ENCODE measurements around the gene MCCC2. TPM values are rescaled to one million over a fixed set of nuclear protein-coding genes. Genes with fewer than 3 reads are reported as not detected.
"Not testable (repeated sequence)": the region's sequence is repeated elsewhere in the genome, so short reads cannot be mapped to it uniquely, and the experiment has no call there.

The MCCC2 gene
- total RNA-seq, 1 donor from 2014 or later = 19.8 TPM

- H3K27me3 ChIP-seq (ENCODE audit: control insufficient read depth in 3 of 3, insufficient read depth in 3 of 3, low read length in 3 of 3) = no peaks in the 10 kb centered on the region
- no peaks in the 10 kb centered on the region for H3K9me3 ChIP-seq (ENCODE audit: control insufficient read depth in 3 of 3, low read length in 3 of 3)
- no peaks in the 10 kb centered on the region for H3K4me1 ChIP-seq (ENCODE audit: control insufficient read depth in 3 of 3, insufficient read depth in 3 of 3, low read length in 3 of 3)
- no peak overlapping the region for H3K27ac ChIP-seq (ENCODE audit: low read depth, low read length)
- peaks cover 24 to 36% (median 32%) of the 10 kb centered on the region in 3 donors for H3K36me3 ChIP-seq (ENCODE audit: control insufficient read depth in 3 of 3, insufficient read depth in 3 of 3, low read length in 3 of 3)
- no peak overlapping the region for H3K4me3 ChIP-seq (ENCODE audit: low read length in 3 of 3)
- H3K9ac ChIP-seq (ENCODE audit: low read depth in 1 of 3, low read length in 3 of 3) = no peak overlapping the region
Observed at GRCh38 chr5:71652349-71652748, 65.2 kb downstream of the MCCC2 start.

- Histone ChIP-seq H3K27ac (ENCODE audit: low read depth, low read length) (no peak overlapping the region), H3K27me3 (ENCODE audit: control insufficient read depth in 3 of 3, insufficient read depth in 3 of 3, low read length in 3 of 3) (no peaks in the 10 kb centered on the region), H3K4me1 (ENCODE audit: control insufficient read depth in 3 of 3, insufficient read depth in 3 of 3, low read length in 3 of 3) (no peaks in the 10 kb centered on the region), H3K9me3 (ENCODE audit: control insufficient read depth in 3 of 3, low read length in 3 of 3) (no peaks in the 10 kb centered on the region), H3K4me3 (ENCODE audit: low read length in 3 of 3) (no peak overlapping the region), H3K36me3 (ENCODE audit: control insufficient read depth in 3 of 3, insufficient read depth in 3 of 3, low read length in 3 of 3) (peaks cover 23 to 41% (median 36%) of the 10 kb centered on the region in 3 donors), H3K9ac (ENCODE audit: low read depth in 1 of 3, low read length in 3 of 3) (no peak overlapping the region)
Observed at GRCh38 chr5:71652803-71653543, 65.8 kb downstream of the MCCC2 start.

- peaks cover 0 to 21% (median 16%) of the 10 kb centered on the region in 3 donors for H3K36me3 ChIP-seq (ENCODE audit: control insufficient read depth in 3 of 3, insufficient read depth in 3 of 3, low read length in 3 of 3)
- H3K4me1 ChIP-seq (ENCODE audit: control insufficient read depth in 3 of 3, insufficient read depth in 3 of 3, low read length in 3 of 3) = no peaks in the 10 kb centered on the region
- no peaks in the 10 kb centered on the region for H3K27me3 ChIP-seq (ENCODE audit: control insufficient read depth in 3 of 3, insufficient read depth in 3 of 3, low read length in 3 of 3)
- H3K9ac ChIP-seq (ENCODE audit: low read depth in 1 of 3, low read length in 3 of 3) = no peak overlapping the region
- no peak overlapping the region for H3K27ac ChIP-seq (ENCODE audit: low read depth, low read length)
- H3K9me3 ChIP-seq (ENCODE audit: control insufficient read depth in 3 of 3, low read length in 3 of 3) = no peaks in the 10 kb centered on the region
- no peak overlapping the region for H3K4me3 ChIP-seq (ENCODE audit: low read length in 3 of 3)
Observed at GRCh38 chr5:71658916-71659662, 71.9 kb downstream of the MCCC2 start.

- Histone ChIP-seq H3K27ac (ENCODE audit: low read depth, low read length) (no peak overlapping the region), H3K4me3 (ENCODE audit: low read length in 3 of 3) (no peak overlapping the region), H3K9me3 (ENCODE audit: control insufficient read depth in 3 of 3, low read length in 3 of 3) (no peaks in the 10 kb centered on the region), H3K4me1 (ENCODE audit: control insufficient read depth in 3 of 3, insufficient read depth in 3 of 3, low read length in 3 of 3) (no peaks in the 10 kb centered on the region), H3K27me3 (ENCODE audit: control insufficient read depth in 3 of 3, insufficient read depth in 3 of 3, low read length in 3 of 3) (no peaks in the 10 kb centered on the region), H3K36me3 (ENCODE audit: control insufficient read depth in 3 of 3, insufficient read depth in 3 of 3, low read length in 3 of 3) (peaks cover 0 to 10% (median 6%) of the 10 kb centered on the region in 3 donors), H3K9ac (ENCODE audit: low read depth in 1 of 3, low read length in 3 of 3) (no peak overlapping the region)
Observed at GRCh38 chr5:71662381-71662780, 75.2 kb downstream of the MCCC2 start.

- Histone ChIP-seq H3K4me1 (ENCODE audit: control insufficient read depth in 3 of 3, insufficient read depth in 3 of 3, low read length in 3 of 3) (no peaks in the 10 kb centered on the region), H3K36me3 (ENCODE audit: control insufficient read depth in 3 of 3, insufficient read depth in 3 of 3, low read length in 3 of 3) (no peaks in the 10 kb centered on the region), H3K27ac (ENCODE audit: low read depth, low read length) (no peak overlapping the region), H3K9me3 (ENCODE audit: control insufficient read depth in 3 of 3, low read length in 3 of 3) (no peaks in the 10 kb centered on the region), H3K27me3 (ENCODE audit: control insufficient read depth in 3 of 3, insufficient read depth in 3 of 3, low read length in 3 of 3) (no peaks in the 10 kb centered on the region), H3K4me3 (ENCODE audit: low read length in 3 of 3) (no peak overlapping the region), H3K9ac (ENCODE audit: low read depth in 1 of 3, low read length in 3 of 3) (no peak overlapping the region)
Observed at GRCh38 chr5:71663191-71663969, 76.2 kb downstream of the MCCC2 start.

- H3K4me1 ChIP-seq (ENCODE audit: control insufficient read depth in 3 of 3, insufficient read depth in 3 of 3, low read length in 3 of 3); H3K27me3 ChIP-seq (ENCODE audit: control insufficient read depth in 3 of 3, insufficient read depth in 3 of 3, low read length in 3 of 3); H3K27ac ChIP-seq (ENCODE audit: low read depth, low read length); H3K36me3 ChIP-seq (ENCODE audit: control insufficient read depth in 3 of 3, insufficient read depth in 3 of 3, low read length in 3 of 3); H3K9ac ChIP-seq (ENCODE audit: low read depth in 1 of 3, low read length in 3 of 3); H3K9me3 ChIP-seq (ENCODE audit: control insufficient read depth in 3 of 3, low read length in 3 of 3); H3K4me3 ChIP-seq (ENCODE audit: low read length in 3 of 3): not testable (repeated sequence)
Observed at GRCh38 chr5:71664615-71665014, 77.5 kb downstream of the MCCC2 start.

- Histone ChIP-seq H3K9me3 (ENCODE audit: control insufficient read depth in 3 of 3, low read length in 3 of 3) (no peaks in the 10 kb centered on the region), H3K27ac (ENCODE audit: low read depth, low read length) (no peak overlapping the region), H3K4me1 (ENCODE audit: control insufficient read depth in 3 of 3, insufficient read depth in 3 of 3, low read length in 3 of 3) (no peaks in the 10 kb centered on the region), H3K36me3 (ENCODE audit: control insufficient read depth in 3 of 3, insufficient read depth in 3 of 3, low read length in 3 of 3) (no peaks in the 10 kb centered on the region), H3K9ac (ENCODE audit: low read depth in 1 of 3, low read length in 3 of 3) (no peak overlapping the region), H3K4me3 (ENCODE audit: low read length in 3 of 3) (no peak overlapping the region), H3K27me3 (ENCODE audit: control insufficient read depth in 3 of 3, insufficient read depth in 3 of 3, low read length in 3 of 3) (no peaks in the 10 kb centered on the region)
Observed at GRCh38 chr5:71666321-71666720, 79.2 kb downstream of the MCCC2 start.

GRCh38 chr5:71677977-71678376 lies 90.8 kb downstream of the MCCC2 start:
- peaks cover 0 to 4% (median 3%) of the 10 kb centered on the region in 3 donors for H3K27me3 ChIP-seq (ENCODE audit: control insufficient read depth in 3 of 3, insufficient read depth in 3 of 3, low read length in 3 of 3)
- H3K4me1 ChIP-seq (ENCODE audit: control insufficient read depth in 3 of 3, insufficient read depth in 3 of 3, low read length in 3 of 3) = no peaks in the 10 kb centered on the region
- no peak overlapping the region for H3K9ac ChIP-seq (ENCODE audit: low read depth in 1 of 3, low read length in 3 of 3)
- no peak overlapping the region for H3K27ac ChIP-seq (ENCODE audit: low read depth, low read length)
- no peak overlapping the region for H3K4me3 ChIP-seq (ENCODE audit: low read length in 3 of 3)
- H3K9me3 ChIP-seq (ENCODE audit: control insufficient read depth in 3 of 3, low read length in 3 of 3) = no peaks in the 10 kb centered on the region
- H3K36me3 ChIP-seq (ENCODE audit: control insufficient read depth in 3 of 3, insufficient read depth in 3 of 3, low read length in 3 of 3) = no peaks in the 10 kb centered on the region

GRCh38 chr5:71679714-71680113 lies 92.6 kb downstream of the MCCC2 start:
- Histone ChIP-seq H3K9me3 (ENCODE audit: control insufficient read depth in 3 of 3, low read length in 3 of 3) (no peaks in the 10 kb centered on the region), H3K9ac (ENCODE audit: low read depth in 1 of 3, low read length in 3 of 3) (no peak overlapping the region)

GRCh38 chr5:71680510-71680909 lies 93.4 kb downstream of the MCCC2 start:
- Histone ChIP-seq H3K4me3 (ENCODE audit: low read length in 3 of 3) (no peak overlapping the region), H3K27me3 (ENCODE audit: control insufficient read depth in 3 of 3, insufficient read depth in 3 of 3, low read length in 3 of 3) (peaks cover 0 to 4% (median 3%) of the 10 kb centered on the region in 3 donors), H3K36me3 (ENCODE audit: control insufficient read depth in 3 of 3, insufficient read depth in 3 of 3, low read length in 3 of 3) (no peaks in the 10 kb centered on the region), H3K9ac (ENCODE audit: low read depth in 1 of 3, low read length in 3 of 3) (no peak overlapping the region), H3K27ac (ENCODE audit: low read depth, low read length) (no peak overlapping the region), H3K4me1 (ENCODE audit: control insufficient read depth in 3 of 3, insufficient read depth in 3 of 3, low read length in 3 of 3) (no peaks in the 10 kb centered on the region), H3K9me3 (ENCODE audit: control insufficient read depth in 3 of 3, low read length in 3 of 3) (no peaks in the 10 kb centered on the region)

More at GRCh38 chr5:71679714-71680113, 92.6 kb downstream of the MCCC2 start:
- Histone ChIP-seq H3K36me3 (ENCODE audit: control insufficient read depth in 3 of 3, insufficient read depth in 3 of 3, low read length in 3 of 3) (no peaks in the 10 kb centered on the region), H3K4me3 (ENCODE audit: low read length in 3 of 3) (no peak overlapping the region), H3K27me3 (ENCODE audit: control insufficient read depth in 3 of 3, insufficient read depth in 3 of 3, low read length in 3 of 3) (peaks cover 0 to 4% (median 3%) of the 10 kb centered on the region in 3 donors), H3K4me1 (ENCODE audit: control insufficient read depth in 3 of 3, insufficient read depth in 3 of 3, low read length in 3 of 3) (no peaks in the 10 kb centered on the region), H3K27ac (ENCODE audit: low read depth, low read length) (no peak overlapping the region)

Data from skeletal muscle tissue (tissue), 4 donors.